Activated CD4-positive, alpha-beta T cell treated with anti-CD3 and anti-CD28 coated beads, Interleukin-2, amount 10 ng/mL, durations not matched to agents 24 days and 14 days (primary cell): ENCODE results near the gene WDR64. TPM values are rescaled to one million over a fixed set of nuclear protein-coding genes. Genes with fewer than 3 reads are reported as not detected.
"Not testable (repeated sequence)": the region's sequence is repeated elsewhere in the genome, so short reads cannot be mapped to it uniquely, and the experiment has no call there.

ENCODE experiments used
- DNase-seq: peaks from one replicate; pipeline ENCODE4 v3.0.0; 2022
- H3K27ac Mint-ChIP-seq: one replicate; pipeline ENCODE4 v1.8.0; 2022; ENCODE audit warnings: mild to moderate bottlenecking, mixed read lengths
- H3K27me3 Mint-ChIP-seq: one replicate; pipeline ENCODE4 v1.8.0; 2022; ENCODE audit warnings: mixed read lengths
- H3K36me3 Mint-ChIP-seq: one replicate; pipeline ENCODE4 v1.8.0; 2022; ENCODE audit warnings: low read depth, mild to moderate bottlenecking, mixed read lengths
- H3K4me1 Mint-ChIP-seq: one replicate; pipeline ENCODE4 v1.8.0; 2021; ENCODE audit warnings: mixed read lengths
- H3K4me3 Mint-ChIP-seq: one replicate; pipeline ENCODE4 v1.8.0; 2022; ENCODE audit warnings: mild to moderate bottlenecking, moderate library complexity, mixed read lengths
- H3K9me3 Mint-ChIP-seq: one replicate; pipeline ENCODE4 v1.8.0; 2021; ENCODE audit warnings: mixed read lengths
- intact Hi-C: fragments of 100-400 bp; cut with micrococcal nuclease; formaldehyde crosslinking; loops from one replicate; pipeline ENCODE4 v1.15.1; 2023
- total RNA-seq: library from RNA; stranded (reverse); gene quantifications from 2 replicates; pipeline ENCODE4 v1.2.3, GENCODE V29; 2022

Gene WDR64
- total RNA-seq, 1 donor from 2014 or later: not detected

DNA sequence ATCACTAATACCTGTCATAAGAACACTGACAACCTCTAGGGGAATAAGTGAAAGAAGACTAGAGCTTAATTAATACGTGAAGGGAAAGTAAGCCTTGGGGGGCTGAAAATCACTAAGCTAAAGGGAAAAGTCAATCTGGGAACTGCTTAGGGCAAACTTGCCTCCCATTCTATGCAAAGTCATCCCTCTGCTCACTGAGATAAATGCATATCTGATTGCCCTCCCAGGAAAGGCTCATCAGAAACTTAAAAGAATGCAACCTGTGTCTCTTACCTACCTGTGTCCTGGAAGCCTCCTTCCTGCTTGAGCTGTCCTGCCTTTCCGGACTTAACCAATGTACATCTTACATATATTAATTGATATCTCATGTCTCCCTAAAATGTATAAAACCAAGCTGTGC is 81.8 kb downstream of the WDR64 start:
- Mint-ChIP-seq H3K36me3 (no peaks in the 10 kb centered on the region), H3K4me3 (no peak overlapping the region), H3K4me1 (no peaks in the 10 kb centered on the region), H3K27ac (no peak overlapping the region), H3K9me3 (no peaks in the 10 kb centered on the region), H3K27me3 (peaks cover 11% of the 10 kb centered on the region)
- intact Hi-C loops: no loop called here
- DNase-seq: no peak

DNA sequence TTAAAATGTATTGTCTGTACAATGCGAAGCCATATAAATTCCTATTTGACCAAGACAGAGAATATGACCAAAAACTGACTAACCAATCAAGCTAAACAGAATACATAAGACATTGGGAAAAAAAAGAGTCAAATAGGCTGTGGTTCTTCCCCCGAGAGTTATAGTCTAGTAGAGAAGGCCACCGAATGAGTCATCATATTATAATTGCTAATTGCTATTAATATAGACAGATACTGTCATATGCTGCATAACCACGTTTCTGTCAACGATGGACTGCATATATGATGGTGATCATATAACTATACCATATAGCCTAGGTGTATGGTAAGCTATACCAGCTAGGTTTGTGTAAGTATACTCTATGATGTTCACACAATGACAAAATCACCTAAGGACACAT is 82.5 kb downstream of the WDR64 start:
- no peak for DNase-seq
- no peaks in the 10 kb centered on the region for H3K9me3 Mint-ChIP-seq
- H3K27me3 Mint-ChIP-seq: peaks cover 9% of the 10 kb centered on the region
- H3K27ac Mint-ChIP-seq: no peak overlapping the region
- no peak overlapping the region for H3K4me3 Mint-ChIP-seq
- no peaks in the 10 kb centered on the region for H3K36me3 Mint-ChIP-seq
- intact Hi-C loops: no loop called here
- H3K4me1 Mint-ChIP-seq: no peaks in the 10 kb centered on the region

DNA sequence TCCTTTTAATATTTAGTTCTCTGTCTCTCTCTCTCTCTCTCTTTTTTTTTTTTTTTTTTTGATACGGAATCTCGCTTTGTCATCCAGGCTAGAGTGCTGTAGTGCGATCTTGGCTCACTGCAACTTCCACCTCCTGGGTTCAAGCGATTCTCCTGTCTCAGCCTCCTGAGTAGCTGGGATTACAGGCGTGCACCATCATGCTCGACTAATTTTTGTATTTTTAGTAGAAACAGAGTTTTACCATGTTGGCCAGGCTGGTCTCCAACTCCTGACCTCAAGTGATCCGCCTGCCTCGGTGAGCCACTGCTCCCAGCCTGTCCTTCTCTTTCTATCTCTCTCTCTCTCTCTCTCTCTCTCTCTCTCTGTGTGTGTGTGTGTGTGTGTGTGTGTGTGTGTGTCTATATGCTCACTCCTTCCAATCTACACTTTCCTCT is 83.4 kb downstream of the WDR64 start:
- H3K4me3 Mint-ChIP-seq, H3K9me3 Mint-ChIP-seq, DNase-seq, H3K36me3 Mint-ChIP-seq, H3K27me3 Mint-ChIP-seq, intact Hi-C loops, H3K27ac Mint-ChIP-seq, H3K4me1 Mint-ChIP-seq: not testable (repeated sequence)

DNA sequence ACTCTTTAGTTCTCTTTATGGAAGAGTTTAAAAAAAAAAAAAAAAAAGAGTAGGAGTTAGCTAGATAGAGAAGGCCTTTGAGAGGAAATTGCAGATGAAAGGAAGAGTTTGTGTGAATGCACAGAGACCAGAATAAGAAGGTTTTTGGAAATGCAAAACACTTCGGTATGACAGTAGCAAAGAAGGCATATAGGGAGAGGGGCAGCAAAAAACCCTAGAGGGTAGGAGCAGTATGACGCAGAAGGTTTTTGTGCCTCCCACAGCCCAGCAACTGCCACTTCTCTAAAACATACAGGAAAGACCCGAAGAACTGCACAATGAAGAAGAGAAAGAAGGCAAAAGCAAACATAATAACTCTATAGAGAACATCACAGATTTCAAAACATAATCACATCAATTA is 84.3 kb downstream of the WDR64 start:
- DNase-seq: no peak
- Mint-ChIP-seq H3K27me3 (peaks cover 9% of the 10 kb centered on the region), H3K27ac (no peak overlapping the region), H3K36me3 (no peaks in the 10 kb centered on the region), H3K4me1 (no peaks in the 10 kb centered on the region), H3K9me3 (no peaks in the 10 kb centered on the region), H3K4me3 (no peak overlapping the region)
- intact Hi-C loops: no loop called here

DNA sequence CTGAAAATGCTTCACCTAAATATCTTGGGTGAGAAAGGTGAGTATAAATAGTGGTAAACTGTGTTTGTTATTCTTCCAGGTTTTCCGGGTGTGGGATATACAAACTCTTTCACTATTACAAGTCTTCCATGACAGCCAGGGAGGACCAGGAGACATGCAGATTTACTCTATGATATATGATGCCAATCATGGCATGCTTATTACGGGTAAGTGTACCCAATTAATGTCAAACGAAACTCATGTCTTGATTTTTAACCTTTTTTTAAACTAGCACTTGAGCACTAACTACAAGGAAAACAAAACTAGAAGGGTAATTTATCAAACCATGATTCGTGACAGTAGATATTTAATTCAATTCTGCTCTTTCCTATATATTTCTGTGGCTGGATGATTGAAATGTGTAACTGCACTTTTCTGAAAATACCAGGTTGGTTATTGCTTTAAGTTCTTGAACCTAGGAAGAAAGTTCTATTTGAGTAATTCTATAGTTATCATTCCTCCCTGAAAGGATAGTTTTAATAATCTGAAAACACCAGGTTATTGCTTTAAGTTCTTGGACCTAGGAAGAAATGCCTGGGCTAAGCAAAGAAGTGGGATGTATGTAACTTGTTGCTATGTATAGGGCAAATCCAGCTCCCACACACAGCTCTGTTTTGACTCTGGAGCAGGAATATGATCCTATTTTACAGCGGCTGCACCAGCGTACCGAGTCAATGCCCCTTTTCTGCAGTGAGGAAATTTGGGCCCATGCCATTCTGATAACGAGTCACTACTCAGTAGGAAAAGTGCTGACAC is 86.4 kb downstream of the WDR64 start:
- Mint-ChIP-seq H3K4me3 (no peak overlapping the region), H3K27ac (no peak overlapping the region), H3K27me3 (peaks cover 7% of the 10 kb centered on the region), H3K9me3 (no peaks in the 10 kb centered on the region), H3K36me3 (no peaks in the 10 kb centered on the region), H3K4me1 (no peaks in the 10 kb centered on the region)
- no peak for DNase-seq
- intact Hi-C loops: no loop called here

DNA sequence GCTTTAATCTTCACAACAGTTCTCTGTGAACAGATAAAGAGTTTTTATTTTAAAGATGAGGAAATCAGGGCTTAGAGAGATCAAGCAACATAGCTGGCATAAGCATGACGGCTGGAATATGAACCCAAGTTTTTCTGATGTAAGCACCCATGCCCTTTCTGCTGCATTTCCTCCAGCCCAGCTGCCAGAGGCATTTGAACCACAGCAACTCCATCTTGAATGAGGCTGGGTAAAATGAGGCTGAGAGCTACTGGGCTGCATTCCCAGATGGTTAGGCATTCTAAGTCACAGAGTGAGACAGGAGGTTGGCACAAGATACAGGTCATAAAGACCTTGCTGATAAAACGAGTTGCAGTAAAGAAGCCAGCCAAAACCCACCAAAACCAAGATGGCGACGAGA is 90.0 kb downstream of the WDR64 start:
- DNase-seq: no peak
- H3K9me3 Mint-ChIP-seq: no peaks in the 10 kb centered on the region
- no peaks in the 10 kb centered on the region for H3K36me3 Mint-ChIP-seq
- H3K27ac Mint-ChIP-seq: no peak overlapping the region
- H3K4me3 Mint-ChIP-seq: no peak overlapping the region
- H3K4me1 Mint-ChIP-seq: no peaks in the 10 kb centered on the region
- intact Hi-C loops: no loop called here
- peaks cover 2% of the 10 kb centered on the region for H3K27me3 Mint-ChIP-seq

DNA sequence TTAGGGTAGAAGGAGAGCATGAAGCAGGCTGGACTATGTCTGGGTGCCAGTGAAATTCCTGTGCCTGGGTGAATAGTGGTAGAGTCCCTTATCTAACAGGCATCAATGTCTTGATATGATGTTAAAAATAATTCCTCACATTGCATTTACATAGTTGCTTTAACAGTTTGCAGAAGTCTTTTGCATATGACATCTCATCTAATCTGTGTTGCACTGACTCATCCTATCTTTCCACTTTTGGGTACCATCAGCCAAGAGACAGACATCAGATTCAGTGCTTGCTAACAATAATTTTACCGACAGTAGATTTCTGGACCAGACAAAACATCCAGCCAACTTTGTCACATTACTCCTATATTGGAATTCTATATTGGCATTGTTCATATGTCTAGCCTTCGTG is 92.5 kb downstream of the WDR64 start:
- no peaks in the 10 kb centered on the region for H3K27me3 Mint-ChIP-seq

DNA sequence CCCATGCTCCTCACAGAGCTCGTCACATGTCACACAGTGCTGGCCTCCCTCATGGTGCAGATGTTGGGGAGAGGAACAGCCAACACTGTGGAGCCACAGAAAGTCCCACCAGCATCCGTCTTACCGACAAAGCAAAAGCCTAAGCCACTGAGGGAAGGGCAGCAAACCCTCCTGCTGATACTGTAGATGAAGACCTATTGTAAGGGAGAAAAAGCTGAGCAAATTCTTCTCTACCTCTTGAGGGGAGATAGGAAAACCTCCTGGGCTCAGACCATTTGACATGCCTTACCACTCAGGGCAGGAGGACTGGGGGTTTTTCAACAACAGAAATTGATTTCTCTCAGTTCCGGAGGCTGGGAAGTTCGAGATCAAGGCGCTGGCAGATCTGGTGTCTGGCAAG is 95.9 kb downstream of the WDR64 start:
- no peak for DNase-seq
- Mint-ChIP-seq H3K4me3 (no peak overlapping the region), H3K27me3 (no peaks in the 10 kb centered on the region), H3K27ac (no peak overlapping the region), H3K36me3 (no peaks in the 10 kb centered on the region), H3K4me1 (no peaks in the 10 kb centered on the region), H3K9me3 (no peaks in the 10 kb centered on the region)
- intact Hi-C loops: no loop called here

More for the DNA sequence above, 92.5 kb downstream of the WDR64 start:
- no peaks in the 10 kb centered on the region for H3K9me3 Mint-ChIP-seq
- no peak overlapping the region for H3K27ac Mint-ChIP-seq
- DNase-seq: no peak
- no peaks in the 10 kb centered on the region for H3K36me3 Mint-ChIP-seq
- H3K4me3 Mint-ChIP-seq: no peak overlapping the region
- no peaks in the 10 kb centered on the region for H3K4me1 Mint-ChIP-seq
- intact Hi-C loops: no loop called here

DNA sequence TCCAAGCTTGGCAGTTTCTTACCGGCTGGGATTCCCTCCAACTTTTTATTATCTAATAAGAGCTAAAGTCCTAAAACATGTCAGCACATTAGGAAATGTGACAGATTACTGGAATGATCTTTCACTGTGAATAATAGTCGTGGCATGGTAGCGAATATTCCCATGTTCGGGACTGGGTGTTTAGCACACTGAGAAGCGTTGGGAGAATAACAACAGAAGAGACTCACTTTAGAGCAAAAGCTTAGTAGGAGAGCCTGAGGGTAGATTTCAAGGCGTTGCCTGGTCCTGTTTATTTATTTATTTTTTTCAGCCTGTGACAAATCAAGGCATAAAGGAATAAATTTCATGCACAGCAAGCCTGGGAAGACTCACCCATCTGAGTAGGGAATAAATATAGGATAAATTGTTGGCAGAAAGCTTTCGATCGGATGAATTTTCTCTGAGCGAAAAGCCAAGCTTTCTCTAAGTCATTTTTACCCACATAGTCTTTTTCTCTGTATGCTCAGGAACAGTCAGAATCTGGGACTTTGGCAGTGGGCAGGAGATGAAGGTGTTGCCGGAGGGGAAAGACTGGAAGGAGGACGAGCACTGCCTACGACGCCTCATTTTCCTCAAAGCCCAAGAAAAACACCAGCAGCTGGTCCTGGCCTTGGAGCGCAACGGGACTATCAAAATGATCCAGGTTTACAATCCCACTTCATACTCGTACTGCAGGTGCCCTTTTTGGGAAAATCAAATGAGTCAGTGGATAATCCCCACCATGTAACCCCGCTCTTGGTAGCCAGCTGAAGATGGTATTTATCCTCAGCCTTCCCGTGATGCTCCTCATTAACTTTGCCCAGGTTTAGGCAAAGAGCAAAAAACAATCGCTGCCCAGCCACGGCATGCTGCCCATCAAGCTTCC is 97.2 kb downstream of the WDR64 start:
- H3K36me3 Mint-ChIP-seq: no peaks in the 10 kb centered on the region
- H3K4me3 Mint-ChIP-seq: no peak overlapping the region
- no peaks in the 10 kb centered on the region for H3K9me3 Mint-ChIP-seq
- DNase-seq: no peak
- no peaks in the 10 kb centered on the region for H3K4me1 Mint-ChIP-seq
- no peaks in the 10 kb centered on the region for H3K27me3 Mint-ChIP-seq
- no peak overlapping the region for H3K27ac Mint-ChIP-seq
- intact Hi-C loops: no loop called here

DNA sequence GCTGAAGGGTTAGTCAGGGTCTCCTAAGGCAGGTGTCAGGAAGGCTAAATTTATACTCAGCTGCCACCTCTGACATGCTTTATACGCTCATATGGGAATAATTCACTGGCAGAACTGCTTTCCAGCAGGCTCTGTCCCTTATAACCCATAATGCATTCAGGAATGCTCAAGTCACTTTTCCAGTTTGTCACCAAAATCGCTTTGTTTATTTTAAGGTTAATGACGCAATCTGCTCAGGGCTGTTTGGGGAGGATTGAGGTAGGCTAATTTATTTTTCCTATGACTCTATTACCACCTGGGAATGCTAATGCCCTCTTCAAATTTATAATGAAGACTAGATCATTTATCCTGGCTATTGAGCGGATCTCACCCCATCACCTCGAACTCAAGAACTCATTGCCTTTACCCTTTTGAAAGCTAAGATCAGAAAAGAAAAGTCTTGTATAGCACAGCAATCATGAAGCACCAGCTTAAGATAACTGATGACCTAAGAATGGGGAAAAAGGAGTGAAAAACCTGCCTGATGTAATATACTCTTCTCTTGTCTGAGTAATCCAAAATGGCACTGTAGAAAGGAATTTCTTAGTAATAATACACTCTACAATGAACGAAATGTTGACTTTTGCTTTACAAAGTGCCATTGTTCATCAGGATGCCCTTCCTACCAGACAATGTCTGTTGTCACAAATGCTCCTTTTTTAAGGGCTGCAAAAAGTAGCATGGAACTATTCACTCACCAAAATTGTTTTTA is 98.0 kb downstream of the WDR64 start:
- H3K27me3 Mint-ChIP-seq: no peaks in the 10 kb centered on the region
- intact Hi-C loops: no loop called here

DNA sequence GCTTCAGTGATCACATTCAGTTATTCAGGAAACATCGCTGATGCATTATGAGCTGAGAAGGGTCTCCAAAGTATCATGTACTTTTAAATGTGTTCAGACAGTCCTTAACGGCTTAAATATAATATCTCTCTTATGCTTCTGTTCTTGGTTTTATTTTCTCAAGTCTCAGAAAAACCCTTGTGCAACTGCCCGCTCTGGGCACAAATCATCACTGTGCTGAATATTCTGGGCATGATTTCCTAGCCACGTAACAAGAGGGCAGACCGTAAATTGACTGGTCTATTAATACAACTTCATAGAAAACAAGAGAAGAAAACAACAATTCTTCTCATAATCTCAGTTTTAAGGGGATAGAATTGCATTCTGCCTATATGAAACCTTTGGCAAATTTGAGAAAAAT is 99.4 kb downstream of the WDR64 start:
- H3K27ac Mint-ChIP-seq: no peak overlapping the region
- DNase-seq: no peak
- no peaks in the 10 kb centered on the region for H3K9me3 Mint-ChIP-seq
- H3K4me3 Mint-ChIP-seq: no peak overlapping the region
- H3K27me3 Mint-ChIP-seq: no peaks in the 10 kb centered on the region
- no peaks in the 10 kb centered on the region for H3K4me1 Mint-ChIP-seq
- intact Hi-C loops: no loop called here
- H3K36me3 Mint-ChIP-seq: no peaks in the 10 kb centered on the region

More for the DNA sequence above, 98.0 kb downstream of the WDR64 start:
- no peaks in the 10 kb centered on the region for H3K9me3 Mint-ChIP-seq
- no peak for DNase-seq
- no peak overlapping the region for H3K4me3 Mint-ChIP-seq
- no peak overlapping the region for H3K27ac Mint-ChIP-seq
- no peaks in the 10 kb centered on the region for H3K36me3 Mint-ChIP-seq
- no peaks in the 10 kb centered on the region for H3K4me1 Mint-ChIP-seq

DNA sequence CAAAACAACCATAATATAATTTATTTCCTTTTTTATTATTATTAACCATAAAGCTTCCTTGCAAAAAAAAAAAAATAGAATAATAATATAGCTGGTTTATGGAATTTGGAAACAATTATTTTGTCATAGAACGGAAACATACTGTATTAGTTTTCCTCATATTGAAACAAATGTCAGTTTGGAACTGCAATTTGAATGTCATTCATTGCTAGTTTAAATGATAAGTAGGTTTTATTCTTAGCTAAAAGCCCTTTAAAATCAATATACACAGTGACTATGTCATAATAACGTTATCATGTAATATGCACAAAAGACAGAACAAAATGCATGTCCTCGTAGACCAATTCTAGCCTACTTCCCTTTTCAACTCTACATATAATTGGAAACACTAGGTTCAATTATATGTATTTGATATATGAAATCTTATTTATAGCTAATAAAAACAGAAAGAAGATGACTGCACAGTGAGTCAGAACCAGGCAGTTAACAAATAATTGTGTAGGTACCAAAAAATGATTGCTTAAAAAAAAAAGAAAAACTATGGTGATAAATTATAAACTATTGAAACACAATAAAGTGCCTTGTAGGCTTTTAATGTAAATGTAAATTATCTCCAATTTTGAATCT is 110.7 kb downstream of the WDR64 start:
- no peaks in the 10 kb centered on the region for H3K4me1 Mint-ChIP-seq
- H3K27me3 Mint-ChIP-seq: no peaks in the 10 kb centered on the region
- no peaks in the 10 kb centered on the region for H3K9me3 Mint-ChIP-seq
- H3K4me3 Mint-ChIP-seq: no peak overlapping the region
- H3K36me3 Mint-ChIP-seq: no peaks in the 10 kb centered on the region
- no peak overlapping the region for H3K27ac Mint-ChIP-seq
- intact Hi-C loops: no loop called here
- no peak for DNase-seq

DNA sequence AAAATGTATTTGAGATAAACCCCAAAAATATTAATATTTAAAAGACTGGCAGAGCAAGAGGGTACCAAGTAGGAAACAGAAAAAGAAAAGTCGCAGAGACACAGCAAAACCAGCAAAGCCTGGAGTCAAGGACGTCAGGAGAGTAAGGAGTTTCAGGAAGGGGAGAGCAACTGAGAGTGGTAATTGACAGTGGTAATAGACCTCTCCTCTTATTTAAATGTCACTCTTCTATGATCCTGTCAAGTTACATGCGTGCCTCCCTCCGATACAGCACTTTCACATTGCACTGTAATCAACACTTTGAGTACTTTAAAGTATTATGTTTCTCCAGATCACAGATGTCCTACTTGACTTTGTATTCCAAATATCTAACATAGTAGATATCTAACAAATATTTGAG is 113.3 kb downstream of the WDR64 start:
- Mint-ChIP-seq H3K9me3 (no peaks in the 10 kb centered on the region), H3K27me3 (peaks cover 2% of the 10 kb centered on the region), H3K4me1 (no peaks in the 10 kb centered on the region), H3K27ac (no peak overlapping the region), H3K36me3 (no peaks in the 10 kb centered on the region), H3K4me3 (no peak overlapping the region)
- intact Hi-C loops: no loop called here
- no peak for DNase-seq
